MM.1S (cell line): Measurements from ENCODE around the gene GSTP1.

ENCODE experiments used
- CTCF ChIP-seq: fragments of 300-600 bp; sonication (generic); IDR thresholded peaks from 2 replicates; pipeline ENCODE4 v1.5.1; 2016; ENCODE audit warnings: antibody characterized with exemption, low read length, mixed read lengths
- EZH2 ChIP-seq: fragments of 300-600 bp; sonication (generic); optimal IDR thresholded peaks from 2 replicates; pipeline ENCODE3; 2017; ENCODE audit warnings: low read depth, mild to moderate bottlenecking, antibody characterized with exemption, low read length, mixed read lengths
- EZH2phosphoT487 ChIP-seq: fragments of 300-600 bp; sonication (generic); IDR thresholded peaks from 2 replicates; pipeline ENCODE4 v1.6.1; 2018; ENCODE audit warnings: antibody characterized with exemption, low read length

DNA sequence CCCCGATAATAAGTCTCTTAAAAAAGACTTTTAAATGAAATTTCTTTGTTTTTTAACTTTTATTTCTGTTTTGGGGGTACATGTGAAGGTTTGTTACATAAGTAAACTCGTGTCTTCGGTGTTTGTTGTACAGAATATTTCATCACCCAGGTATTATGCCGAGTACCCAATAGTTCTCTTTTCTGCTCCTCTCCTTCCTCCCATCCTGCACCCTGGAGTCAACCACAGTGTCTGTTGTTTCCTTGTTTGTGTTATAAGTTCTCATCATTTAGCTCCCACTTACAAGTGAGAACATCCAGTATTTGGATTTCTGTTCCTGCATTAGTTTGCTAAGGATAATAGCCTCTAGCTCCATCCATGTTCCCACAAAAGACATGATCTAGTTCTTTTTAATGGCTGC lies 1.6 kb upstream of the GSTP1 start:
- no peak for TF ChIP-seq CTCF
- TF ChIP-seq EZH2: no peak
- TF ChIP-seq EZH2phosphoT487: no peak
